ENCODE measurements around the gene STARD3. TPM values are rescaled to one million over a fixed set of nuclear protein-coding genes. Genes with fewer than 3 reads are reported as not detected.

Gene STARD3
- total and polyA plus RNA-seq, 3 experiments from 2014 or later, result 44.5 to 74.1 (median 71.4) TPM

DNA sequence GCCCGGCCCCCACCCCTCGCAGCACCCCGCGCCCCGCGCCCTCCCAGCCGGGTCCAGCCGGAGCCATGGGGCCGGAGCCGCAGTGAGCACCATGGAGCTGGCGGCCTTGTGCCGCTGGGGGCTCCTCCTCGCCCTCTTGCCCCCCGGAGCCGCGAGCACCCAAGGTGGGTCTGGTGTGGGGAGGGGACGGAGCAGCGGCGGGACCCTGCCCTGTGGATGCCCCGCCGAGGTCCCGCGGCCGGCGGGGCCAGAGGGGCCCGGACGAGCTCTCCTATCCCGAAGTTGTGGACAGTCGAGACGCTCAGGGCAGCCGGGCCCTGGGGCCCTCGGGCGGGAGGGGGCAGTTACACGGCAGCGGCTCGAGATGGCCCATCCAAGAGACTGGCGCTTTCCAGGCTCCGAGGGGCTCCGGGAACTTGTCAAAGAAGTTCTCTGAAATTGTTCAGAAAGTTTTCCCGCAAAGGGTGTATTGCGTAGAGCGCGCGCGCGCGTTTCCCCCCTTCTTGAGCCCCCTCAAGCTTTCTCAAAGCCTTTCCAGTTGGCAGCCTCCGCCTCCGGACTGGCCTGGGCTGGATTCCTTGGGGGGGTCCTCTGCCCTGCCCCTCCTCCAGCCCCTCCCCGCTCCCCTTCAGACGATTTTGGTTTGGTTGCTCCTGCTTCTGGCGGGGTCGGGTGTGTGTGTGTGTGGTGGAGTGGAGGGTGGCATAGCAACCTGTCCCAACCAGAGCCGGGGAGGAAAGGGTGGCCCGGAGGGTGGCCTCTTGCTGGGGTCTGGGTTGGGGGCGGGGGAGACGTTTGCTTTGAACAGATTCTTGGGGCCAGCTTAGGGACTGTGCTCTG, 63.4 kb downstream of the STARD3 start:
- H3K27ac Mint-ChIP-seq, result no peak overlapping the region
- Histone ChIP-seq H3K27ac (ENCODE audit: low read depth, low read length) (no peak overlapping the region), H3K4me1 (ENCODE audit: insufficient read depth, low read length) (no peaks in the 10 kb centered on the region), H3K4me3 (ENCODE audit: low read length) (no peak overlapping the region), H3K36me3 (ENCODE audit: insufficient read depth, low read length) (no peaks in the 10 kb centered on the region), H3K9me3 (ENCODE audit: low read length) (no peaks in the 10 kb centered on the region), H3K27me3 (ENCODE audit: insufficient read depth, low read length, poor library complexity, severe bottlenecking) (peaks cover 10% of the 10 kb centered on the region)
- peaks cover 7 to 14% (median 12%) of the 10 kb centered on the region in 3 donors for H3K4me1 Mint-ChIP-seq
- peak overlapping the region in 1 of 7 donors; percentile 64 for H3K4me3 Mint-ChIP-seq
- peaks cover 21 to 43% of the 10 kb centered on the region in 2 donors for H3K27me3 Mint-ChIP-seq
- ChIA-PET POLR2A (interaction anchor here (0.5 to 1.0 kb wide), 2 partner anchors 12 to 440 kb away, joined by 4 read pairs; partner anchors contain the start of genes CASC3 and PGAP3), CTCF (interaction anchor here (0.9 kb wide), 1 partner anchor 79 kb away, joined by 4 read pairs; no protein-coding TSS in a partner anchor)
- DNase-seq, result no peak
- H3K36me3 Mint-ChIP-seq, result peaks cover 0 to 4% (median 3%) of the 10 kb centered on the region in 3 donors
- H3K9me3 Mint-ChIP-seq, result no peaks in the 10 kb centered on the region

DNA sequence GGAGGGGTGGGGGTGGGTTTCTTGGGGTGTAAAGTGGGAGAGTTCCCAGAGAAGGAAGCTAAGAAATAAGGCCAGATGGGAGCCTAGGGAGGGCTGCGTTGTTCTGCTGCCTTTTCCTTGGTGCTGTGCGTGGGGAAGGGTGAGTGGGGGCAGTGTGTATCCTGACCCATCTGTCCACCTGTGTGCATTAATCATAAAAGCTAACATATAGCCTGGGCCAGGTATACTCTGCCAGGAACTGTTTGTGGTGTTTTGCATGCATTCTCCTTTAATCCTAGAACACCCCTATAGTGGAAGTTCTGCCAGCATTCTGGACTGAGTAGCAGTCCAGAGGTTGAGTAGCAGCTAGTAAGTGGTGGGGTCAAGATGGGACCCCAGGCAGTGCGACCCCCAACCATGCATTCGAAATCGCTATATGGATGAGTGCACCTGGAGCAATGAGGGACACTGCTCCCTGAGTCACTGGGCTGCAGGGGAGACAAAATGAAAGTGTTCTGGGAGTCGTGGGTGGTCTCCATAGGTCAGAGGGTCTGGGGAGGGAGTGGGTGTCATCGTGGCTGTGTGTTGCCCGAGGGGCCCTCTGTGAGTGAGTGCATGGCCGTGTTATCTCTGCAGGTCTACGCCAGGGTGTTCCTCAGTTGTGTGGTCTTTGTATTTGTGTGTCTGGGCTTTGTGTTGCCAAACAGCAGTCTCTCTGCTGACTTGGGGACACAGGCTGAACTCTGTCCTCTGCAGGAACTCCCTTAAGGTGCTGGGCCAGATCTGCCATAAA, 64.3 kb downstream of the STARD3 start:
- H3K27ac Mint-ChIP-seq, result peak overlapping the region in 2 of 8 donors; percentile 13 to 44
- H3K4me3 Mint-ChIP-seq, result peak overlapping the region in 1 of 7 donors; percentile 64
- CTCF ChIA-PET, result interaction anchor here (0.9 to 1.5 kb wide), 2 partner anchors 36 to 80 kb away, joined by 3 to 4 read pairs; no protein-coding TSS in a partner anchor
- no peak overlapping the region for H3K27ac ChIP-seq (ENCODE audit: low read depth, low read length)
- H3K27me3 Mint-ChIP-seq, result peaks cover 21 to 43% of the 10 kb centered on the region in 2 donors
- H3K36me3 Mint-ChIP-seq, result peaks cover 0 to 4% (median 3%) of the 10 kb centered on the region in 3 donors
- H3K36me3 ChIP-seq (ENCODE audit: insufficient read depth, low read length), result no peaks in the 10 kb centered on the region
- H3K9me3 ChIP-seq (ENCODE audit: low read length), result no peaks in the 10 kb centered on the region
- peaks cover 7 to 14% (median 12%) of the 10 kb centered on the region in 3 donors for H3K4me1 Mint-ChIP-seq
- peaks cover 10% of the 10 kb centered on the region for H3K27me3 ChIP-seq (ENCODE audit: insufficient read depth, low read length, poor library complexity, severe bottlenecking)
- no peak for DNase-seq
- no peaks in the 10 kb centered on the region for H3K9me3 Mint-ChIP-seq
- H3K4me1 ChIP-seq (ENCODE audit: insufficient read depth, low read length), result no peaks in the 10 kb centered on the region
- H3K4me3 ChIP-seq (ENCODE audit: low read length), result no peak overlapping the region
- POLR2A ChIA-PET, result no interaction called here

DNA sequence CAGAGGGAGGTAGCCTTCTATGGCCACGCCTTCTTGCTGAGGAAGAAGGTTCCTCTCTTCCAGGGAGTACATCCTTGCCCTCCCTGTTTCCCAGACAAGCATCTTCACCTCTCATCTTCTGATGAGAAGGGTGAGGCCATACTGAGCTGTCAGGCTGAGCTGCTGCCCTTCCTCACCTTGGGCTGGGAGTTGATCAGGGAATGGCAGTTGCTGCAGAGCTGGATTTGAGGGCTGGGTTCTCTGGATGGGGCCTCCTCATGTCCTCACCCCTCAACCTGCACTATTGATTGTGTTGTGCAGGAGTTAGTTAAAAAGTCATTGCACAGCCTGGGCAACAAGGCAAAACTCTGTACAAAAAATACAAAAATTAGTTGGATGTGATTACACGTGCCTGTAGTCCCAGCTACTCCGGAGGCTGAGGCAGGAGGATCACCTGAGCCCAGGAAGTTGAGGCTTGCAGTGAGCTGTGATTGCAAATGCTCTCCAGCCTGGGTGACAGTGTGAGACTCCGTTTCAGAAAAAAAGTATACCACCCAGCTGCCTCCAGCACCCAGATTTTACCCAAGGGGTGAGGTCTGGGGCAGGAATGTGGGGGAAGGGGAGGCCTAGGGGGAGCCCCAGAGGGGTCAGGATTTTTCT, 65.0 kb downstream of the STARD3 start:
- H3K27me3 Mint-ChIP-seq, result peaks cover 21 to 42% of the 10 kb centered on the region in 2 donors
- Histone ChIP-seq H3K27ac (ENCODE audit: low read depth, low read length) (no peak overlapping the region), H3K9me3 (ENCODE audit: low read length) (no peaks in the 10 kb centered on the region), H3K4me1 (ENCODE audit: insufficient read depth, low read length) (peaks cover 5% of the 10 kb centered on the region), H3K4me3 (ENCODE audit: low read length) (no peak overlapping the region), H3K36me3 (ENCODE audit: insufficient read depth, low read length) (no peaks in the 10 kb centered on the region), H3K27me3 (ENCODE audit: insufficient read depth, low read length, poor library complexity, severe bottlenecking) (peaks cover 10% of the 10 kb centered on the region)
- H3K27ac Mint-ChIP-seq, result no peak overlapping the region
- POLR2A ChIA-PET, result no interaction called here
- H3K9me3 Mint-ChIP-seq, result no peaks in the 10 kb centered on the region
- no peak overlapping the region for H3K4me3 Mint-ChIP-seq
- H3K36me3 Mint-ChIP-seq, result peaks cover 0 to 4% (median 3%) of the 10 kb centered on the region in 3 donors
- peaks cover 10 to 19% (median 18%) of the 10 kb centered on the region in 3 donors for H3K4me1 Mint-ChIP-seq
- DNase-seq, result no peak
- CTCF ChIA-PET, result interaction anchor here (1.5 kb wide), 1 partner anchor 36 kb away, joined by 3 read pairs; no protein-coding TSS in a partner anchor

DNA sequence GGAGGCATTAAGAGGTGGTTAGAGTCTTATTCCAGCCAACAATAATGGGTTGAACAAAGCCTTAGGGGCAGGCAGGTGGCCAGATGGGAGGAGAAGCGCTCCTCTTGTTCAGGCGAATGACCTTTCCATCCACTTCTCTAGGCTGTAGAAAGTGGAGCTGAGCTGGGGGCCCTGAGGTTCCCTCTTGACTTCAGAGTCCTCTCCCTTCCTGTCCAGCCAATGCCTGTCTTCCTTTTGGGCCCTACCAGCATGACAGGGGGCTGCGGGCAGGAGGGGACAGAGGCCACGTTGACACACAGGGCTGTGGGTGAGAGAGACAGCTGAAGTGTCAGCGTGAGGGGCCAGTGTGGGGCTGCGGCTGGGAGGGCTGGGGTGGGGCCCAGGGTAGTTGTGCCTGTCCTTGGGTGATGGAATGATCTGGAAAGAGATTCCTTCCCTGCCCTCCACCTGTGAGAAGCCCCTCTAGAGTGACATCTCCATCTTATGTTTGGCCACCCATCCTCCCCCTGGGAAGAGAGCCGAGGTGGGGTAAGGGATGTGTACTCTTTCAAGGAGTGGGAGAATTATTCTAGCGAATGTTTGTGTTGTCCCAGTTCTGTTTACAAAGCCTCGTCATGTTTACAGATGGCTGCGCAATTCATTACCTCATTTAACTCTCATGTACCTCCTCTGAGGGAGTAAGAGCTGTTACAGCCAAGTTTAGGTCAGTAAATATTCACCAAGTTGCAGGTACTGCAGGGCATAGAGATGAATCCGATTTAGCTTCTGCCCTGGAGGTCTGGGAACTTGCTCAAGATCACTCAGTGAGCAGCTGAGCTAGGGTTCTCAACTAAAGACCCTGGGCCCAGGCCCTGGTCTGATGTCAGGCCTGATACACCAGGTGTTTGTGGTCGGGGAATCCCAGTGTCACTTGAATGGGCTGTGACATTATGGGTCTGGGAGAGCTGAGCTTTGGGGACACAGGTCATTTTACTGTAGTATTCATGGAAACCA, 66.3 kb downstream of the STARD3 start:
- Mint-ChIP-seq H3K27me3 (peaks cover 18 to 33% of the 10 kb centered on the region in 2 donors), H3K27ac (peak overlapping the region in 1 of 8 donors; percentile 26), H3K36me3 (peaks cover 0 to 4% (median 0%) of the 10 kb centered on the region in 3 donors), H3K4me1 (peaks cover 15 to 25% (median 25%) of the 10 kb centered on the region in 3 donors), H3K4me3 (peak overlapping the region in 1 of 7 donors; percentile 28), H3K9me3 (no peaks in the 10 kb centered on the region)
- no peak overlapping the region for H3K27ac ChIP-seq (ENCODE audit: low read depth, low read length)
- H3K9me3 ChIP-seq (ENCODE audit: low read length), result no peaks in the 10 kb centered on the region
- CTCF ChIA-PET, result interaction anchor here (1.1 to 1.5 kb wide), 3 partner anchors 27 to 489 kb away, joined by 3 read pairs; partner anchors contain the start of gene MIEN1
- POLR2A ChIA-PET, result no interaction called here
- no peaks in the 10 kb centered on the region for H3K36me3 ChIP-seq (ENCODE audit: insufficient read depth, low read length)
- no peak for DNase-seq
- H3K27me3 ChIP-seq (ENCODE audit: insufficient read depth, low read length, poor library complexity, severe bottlenecking), result peaks cover 10% of the 10 kb centered on the region
- H3K4me1 ChIP-seq (ENCODE audit: insufficient read depth, low read length), result peaks cover 13% of the 10 kb centered on the region
- no peak overlapping the region for H3K4me3 ChIP-seq (ENCODE audit: low read length)

DNA sequence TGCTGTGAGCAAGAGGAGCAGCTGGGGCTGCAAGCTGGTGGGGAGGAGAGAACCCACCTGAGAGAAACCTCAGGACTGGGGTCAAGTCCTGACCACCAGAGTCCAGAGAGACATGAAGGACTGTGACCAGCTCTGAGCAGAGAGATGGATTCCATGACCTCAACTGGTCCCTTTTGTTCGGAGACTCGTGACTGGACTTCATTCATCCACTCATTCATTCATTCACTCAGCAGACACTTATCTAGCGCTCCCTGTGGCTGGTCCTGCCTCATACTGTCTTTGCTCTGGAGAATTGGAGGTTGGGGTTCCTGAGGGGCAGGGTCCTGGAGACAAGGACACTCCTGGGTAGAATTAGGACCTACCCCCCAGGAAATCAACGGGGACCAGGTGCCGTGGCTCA, 67.0 kb downstream of the STARD3 start:
- H3K36me3 Mint-ChIP-seq, result peaks cover 0 to 4% (median 0%) of the 10 kb centered on the region in 3 donors
- no peaks in the 10 kb centered on the region for H3K9me3 Mint-ChIP-seq
- H3K27me3 Mint-ChIP-seq, result peaks cover 18 to 30% of the 10 kb centered on the region in 2 donors
- no peak overlapping the region for H3K4me3 Mint-ChIP-seq
- H3K9me3 ChIP-seq (ENCODE audit: low read length), result no peaks in the 10 kb centered on the region
- DNase-seq, result no peak
- peaks cover 18% of the 10 kb centered on the region for H3K4me1 ChIP-seq (ENCODE audit: insufficient read depth, low read length)
- CTCF ChIA-PET, result interaction anchor here (1.1 to 1.2 kb wide), 2 partner anchors 27 to 488 kb away, joined by 3 read pairs; partner anchors contain the start of gene MIEN1
- POLR2A ChIA-PET, result no interaction called here
- H3K27ac Mint-ChIP-seq, result no peak overlapping the region
- no peaks in the 10 kb centered on the region for H3K36me3 ChIP-seq (ENCODE audit: insufficient read depth, low read length)
- H3K4me1 Mint-ChIP-seq, result peaks cover 16 to 25% (median 24%) of the 10 kb centered on the region in 3 donors
- no peak overlapping the region for H3K4me3 ChIP-seq (ENCODE audit: low read length)
- peaks cover 10% of the 10 kb centered on the region for H3K27me3 ChIP-seq (ENCODE audit: insufficient read depth, low read length, poor library complexity, severe bottlenecking)
- no peak overlapping the region for H3K27ac ChIP-seq (ENCODE audit: low read depth, low read length)

DNA sequence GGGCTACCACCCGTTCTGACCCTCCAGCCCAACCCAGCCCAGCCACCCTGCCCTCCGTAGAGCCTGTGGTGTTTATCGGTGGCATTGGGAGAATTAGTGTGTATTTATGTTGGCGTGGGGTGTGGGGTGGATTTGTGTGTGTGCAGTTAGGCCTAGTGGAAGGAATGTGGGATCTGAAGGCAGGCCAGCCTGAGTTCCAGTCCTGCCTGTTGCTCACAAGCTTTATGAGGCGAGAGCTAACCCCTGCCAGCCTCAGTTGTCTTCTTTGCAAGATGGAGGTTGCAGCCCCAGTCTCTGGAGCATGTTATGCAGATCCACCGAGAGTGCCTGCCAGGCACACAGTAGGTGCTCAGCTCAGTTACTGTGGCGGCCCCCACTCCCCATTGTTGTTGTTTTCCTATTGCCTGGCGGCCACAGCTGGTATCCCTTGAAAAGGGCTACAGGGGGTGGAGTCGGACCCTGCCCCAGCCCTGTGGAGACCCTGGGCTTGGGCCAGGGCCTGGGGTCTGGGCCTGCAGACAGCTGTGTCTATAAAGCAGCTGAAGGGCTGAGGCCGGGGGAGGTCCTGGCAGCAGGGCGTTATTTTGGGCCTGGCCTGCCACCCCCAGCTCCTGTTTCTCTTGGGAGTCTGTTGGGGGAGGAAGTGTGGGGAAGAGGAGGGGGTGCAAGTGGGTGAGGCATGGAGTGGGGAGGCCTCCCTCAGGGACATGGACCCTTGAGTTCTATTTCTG, 68.0 kb downstream of the STARD3 start:
- DNase-seq, result no peak
- H3K36me3 ChIP-seq (ENCODE audit: insufficient read depth, low read length), result no peaks in the 10 kb centered on the region
- peaks cover 18% of the 10 kb centered on the region for H3K4me1 ChIP-seq (ENCODE audit: insufficient read depth, low read length)
- peaks cover 10% of the 10 kb centered on the region for H3K27me3 ChIP-seq (ENCODE audit: insufficient read depth, low read length, poor library complexity, severe bottlenecking)
- no peak overlapping the region for H3K4me3 Mint-ChIP-seq
- H3K9me3 Mint-ChIP-seq, result no peaks in the 10 kb centered on the region
- H3K27ac Mint-ChIP-seq, result no peak overlapping the region
- POLR2A ChIA-PET, result no interaction called here
- peaks cover 13 to 20% of the 10 kb centered on the region in 2 donors for H3K27me3 Mint-ChIP-seq
- peaks cover 14 to 20% (median 20%) of the 10 kb centered on the region in 3 donors for H3K4me1 Mint-ChIP-seq
- H3K9me3 ChIP-seq (ENCODE audit: low read length), result no peaks in the 10 kb centered on the region
- CTCF ChIA-PET, result interaction anchor here (1.2 to 1.4 kb wide), 2 partner anchors 50 to 83 kb away, joined by 3 to 5 read pairs; no protein-coding TSS in a partner anchor
- H3K4me3 ChIP-seq (ENCODE audit: low read length), result no peak overlapping the region
- no peaks in the 10 kb centered on the region for H3K36me3 Mint-ChIP-seq
- no peak overlapping the region for H3K27ac ChIP-seq (ENCODE audit: low read depth, low read length)

Measured in CD8-positive, alpha-beta memory T cell (primary cell).